Pancreas (tissue), 10 donors: Measurements from ENCODE around the gene PARD3. TPM values are rescaled to one million over a fixed set of nuclear protein-coding genes. Genes with fewer than 3 reads are reported as not detected.

Experiments
- ATAC-seq, 4 donors: fragments of 200-7000 bp; cut with Tn5 transposase; one replicate each; pipeline versions ENCODE4 v1.8.0 to v1.9.1; 2020; ENCODE audit warnings: mild to moderate bottlenecking in 4 of 4, moderate library complexity in 4 of 4
- DNase-seq, 6 donors: peaks; one replicate each; pipeline ENCODE4 v3.0.0-alpha.2; 2020
- FAIRE-seq: peaks from 2 replicates; lab custom pipeline; 2012; peaks lifted over from hg19 to GRCh38; lab: Jason Lieb, UNC
- H3K27ac ChIP-seq, 4 donors: fragments of 200-600 bp; sonication (generic); 1 replicate in 3 of 4; 2 replicates in 1 of 4; pipeline versions ENCODE4 v1.5.0 to v1.8.0; 2020
- H3K27me3 ChIP-seq, 4 donors: fragments of 200-600 bp; one replicate each; pipeline ENCODE4 v1.8.0; 2021
- H3K36me3 ChIP-seq, 3 donors: fragments of 200-600 bp; sonication (generic) in 1 of 3; one replicate each; pipeline versions ENCODE4 v1.5.0 to v1.8.0; 2020 to 2021
- H3K4me1 ChIP-seq, 3 donors: fragments of 200-600 bp; one replicate each; pipeline ENCODE4 v1.8.0; 2021
- H3K4me3 ChIP-seq, 4 donors: fragments of 200-600 bp; sonication (generic) in 2 of 4; one replicate each; pipeline versions ENCODE4 v1.5.0 to v1.8.0; 2020 to 2021
- H3K9me3 ChIP-seq, 4 donors: fragments of 200-600 bp; one replicate each; pipeline ENCODE4 v1.8.0; 2021
- WGBS, 2 donors: extraction: QIAGEN DNeasy Blood & Tissue Kit; methylation state at CpG; one replicate each; pipeline ENCODE4 v1.1.7; 2013; 5-methylcytosine and 5-hydroxymethylcytosine counted together
- intact Hi-C, 3 donors: fragments of 100-400 bp; cut with DNase I; formaldehyde crosslinking; loops; one replicate each; pipeline versions ENCODE4 v1.11.1 to v1.14.2; 2022
- polyA plus RNA-seq, 2 donors: library from polyadenylated mRNA; stranded (reverse); fragments of 200-250 nt; gene quantifications; one replicate each; pipeline ENCODE4 v1.2.3, GENCODE V29; 2013
- total RNA-seq, 6 donors: library from RNA; stranded (reverse); fragmentation: NEBNext Ultra II Directional in 4 of 6; extraction: Animal tissue kit (Norgen Biotek cat#: 25700) in 4 of 6; gene quantifications; one replicate each; pipeline versions ENCODE4 v1.2.1 to v1.2.4, GENCODE V29; 2021 to 2023
- TF ChIP-seq, protein P1 (sequence below), 4 donors: fragments of 200-600 bp; sonication (generic) in 3 of 4; IDR thresholded peaks; one replicate each; pipeline versions ENCODE4 v1.5.0 to v1.8.0; 2021; ENCODE audit warnings: antibody characterized with exemption in 4 of 4
- donor health status: healthy with polysubstance abuse.
- donor health status: DM: no; HTN: no; CAD: no; lungs with moderate emphysema.
- donor health status: DM: no; HTN: no; CAD: no.
- donor health status: control.
- donor health status: control.
- donor health status: Bipolar disorder and iron deficiency.
- donor health status: DM: yes; HTN: yes; CAD: no.
- donor health status: DM: no; HTN: no; CAD: no.
- donor health status: DM: no; HTN: no; CAD: no.
- donor health status: DM: yes; HTN: yes; CAD: no.

The PARD3 gene
- total and polyA plus RNA-seq, 8 donors, result 12.8 to 32.3 (median 23.4) TPM

DNA sequence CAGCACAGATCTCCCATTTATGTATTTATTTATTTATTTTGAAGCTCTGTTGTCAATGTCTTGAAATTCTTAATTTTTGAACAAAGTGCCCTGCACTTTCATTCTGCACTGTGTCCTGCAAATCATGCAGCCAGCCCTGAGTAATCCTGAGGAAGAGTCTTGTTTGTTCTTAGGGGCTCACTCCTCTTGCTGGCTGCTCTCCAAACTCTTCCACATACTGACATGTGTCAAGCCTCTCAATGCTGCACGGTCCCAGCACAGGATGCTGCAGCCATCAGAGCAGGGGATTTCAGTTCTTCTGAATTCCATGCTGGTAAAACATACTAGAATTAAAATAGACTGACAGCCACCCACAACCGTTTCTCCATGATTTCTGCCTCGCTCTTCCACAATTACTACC, 207.2 kb downstream of the PARD3 start:
- Histone ChIP-seq H3K4me1 (peaks cover 0 to 4% (median 3%) of the 10 kb centered on the region in 3 donors), H3K4me3 (no peak overlapping the region), H3K27ac (no peak overlapping the region), H3K36me3 (no peaks in the 10 kb centered on the region), H3K9me3 (no peaks in the 10 kb centered on the region), H3K27me3 (no peaks in the 10 kb centered on the region)
- WGBS, 2 donors, result 68 to 73% methylated on average over 3 of the region's 3 CpGs
- intact Hi-C loops, result no loop called here
- TF ChIP-seq, protein P1, sequence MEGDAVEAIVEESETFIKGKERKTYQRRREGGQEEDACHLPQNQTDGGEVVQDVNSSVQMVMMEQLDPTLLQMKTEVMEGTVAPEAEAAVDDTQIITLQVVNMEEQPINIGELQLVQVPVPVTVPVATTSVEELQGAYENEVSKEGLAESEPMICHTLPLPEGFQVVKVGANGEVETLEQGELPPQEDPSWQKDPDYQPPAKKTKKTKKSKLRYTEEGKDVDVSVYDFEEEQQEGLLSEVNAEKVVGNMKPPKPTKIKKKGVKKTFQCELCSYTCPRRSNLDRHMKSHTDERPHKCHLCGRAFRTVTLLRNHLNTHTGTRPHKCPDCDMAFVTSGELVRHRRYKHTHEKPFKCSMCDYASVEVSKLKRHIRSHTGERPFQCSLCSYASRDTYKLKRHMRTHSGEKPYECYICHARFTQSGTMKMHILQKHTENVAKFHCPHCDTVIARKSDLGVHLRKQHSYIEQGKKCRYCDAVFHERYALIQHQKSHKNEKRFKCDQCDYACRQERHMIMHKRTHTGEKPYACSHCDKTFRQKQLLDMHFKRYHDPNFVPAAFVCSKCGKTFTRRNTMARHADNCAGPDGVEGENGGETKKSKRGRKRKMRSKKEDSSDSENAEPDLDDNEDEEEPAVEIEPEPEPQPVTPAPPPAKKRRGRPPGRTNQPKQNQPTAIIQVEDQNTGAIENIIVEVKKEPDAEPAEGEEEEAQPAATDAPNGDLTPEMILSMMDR (IDR thresholded peaks at IDR 0.05), result no peak
- FAIRE-seq (no peak), ATAC-seq (no peak), DNase-seq (no peak)

DNA sequence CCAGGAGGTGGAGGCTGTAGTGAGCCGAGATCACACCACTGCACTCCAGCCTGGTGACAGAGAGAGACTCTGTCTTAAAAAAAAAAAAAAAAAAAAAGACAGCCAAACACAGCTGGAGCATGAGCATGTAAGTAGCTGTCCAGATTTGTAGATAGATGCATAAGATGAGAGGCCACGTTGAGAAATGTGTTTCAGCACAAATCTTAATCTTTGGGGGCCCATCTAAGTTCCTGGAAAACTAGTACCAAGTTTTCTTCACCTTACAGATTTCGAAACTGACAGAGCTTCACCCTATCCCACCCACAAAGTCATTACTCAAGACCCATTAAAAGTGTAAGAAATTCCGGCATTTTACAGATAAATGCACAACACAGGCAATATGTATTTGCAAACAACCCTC, 208.2 kb downstream of the PARD3 start:
- H3K4me3 ChIP-seq, result no peak overlapping the region
- 82% methylated on average over 4 of the region's 4 CpGs for WGBS, 2 donors
- ATAC-seq (no peak), DNase-seq (no peak), FAIRE-seq (no peak)
- TF ChIP-seq, protein P1 (IDR thresholded peaks at IDR 0.05), result no peak
- intact Hi-C loops, result no loop called here
- no peaks in the 10 kb centered on the region for H3K27me3 ChIP-seq
- H3K9me3 ChIP-seq, result no peaks in the 10 kb centered on the region
- no peaks in the 10 kb centered on the region for H3K36me3 ChIP-seq
- H3K27ac ChIP-seq, result no peak overlapping the region
- peaks cover 0 to 4% (median 4%) of the 10 kb centered on the region in 3 donors for H3K4me1 ChIP-seq

DNA sequence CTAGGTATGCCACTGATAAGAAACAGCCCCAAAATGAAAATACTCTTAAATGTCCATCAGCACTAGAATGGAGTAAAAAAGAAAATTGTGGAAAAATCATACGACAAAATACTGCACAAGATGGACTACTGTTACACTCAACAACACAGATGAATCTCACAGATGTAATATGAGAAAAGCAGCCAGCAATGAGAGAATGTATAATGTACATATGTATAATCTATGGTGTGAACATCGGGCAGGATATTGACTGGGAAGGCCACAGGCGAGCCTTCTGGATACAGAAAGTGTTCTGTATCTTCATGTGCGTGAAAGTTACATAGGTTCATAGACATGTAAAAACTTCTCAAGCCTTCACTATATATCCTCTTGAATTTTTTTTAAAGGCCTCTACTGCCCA, 212.6 kb downstream of the PARD3 start:
- FAIRE-seq, result no peak
- no peak for DNase-seq
- Histone ChIP-seq H3K27me3 (no peaks in the 10 kb centered on the region), H3K4me1 (peaks cover 0 to 8% (median 4%) of the 10 kb centered on the region in 3 donors), H3K9me3 (no peaks in the 10 kb centered on the region), H3K36me3 (no peaks in the 10 kb centered on the region), H3K27ac (no peak overlapping the region), H3K4me3 (no peak overlapping the region)
- ATAC-seq, result no peak
- TF ChIP-seq, protein P1 (IDR thresholded peaks at IDR 0.05), result no peak
- intact Hi-C loops, result no loop called here
- 91 to 95% methylated on average over 4 of the region's 4 CpGs for WGBS, 2 donors

DNA sequence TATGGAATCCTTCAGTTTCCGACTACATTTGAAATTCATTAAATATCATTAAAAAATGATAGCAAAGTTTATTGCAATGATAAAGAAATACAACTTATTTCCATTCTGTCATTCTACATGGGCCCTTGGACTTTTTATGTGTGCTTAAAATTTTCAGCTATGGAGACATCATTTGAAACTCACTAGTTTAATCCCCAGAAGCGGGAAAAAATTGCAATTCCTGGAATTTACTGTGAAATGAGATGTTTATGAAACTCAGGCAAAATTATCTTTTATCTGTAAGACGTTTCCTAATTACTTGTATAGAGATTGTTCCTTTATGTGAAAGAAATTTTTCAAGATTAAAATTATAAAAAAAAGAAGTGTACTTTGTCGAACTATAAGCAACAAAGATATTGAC, 213.4 kb downstream of the PARD3 start:
- intact Hi-C loops, result no loop called here
- no peak for ATAC-seq
- Histone ChIP-seq H3K36me3 (no peaks in the 10 kb centered on the region), H3K9me3 (no peaks in the 10 kb centered on the region), H3K4me3 (no peak overlapping the region), H3K4me1 (peaks cover 0 to 8% (median 4%) of the 10 kb centered on the region in 3 donors), H3K27ac (no peak overlapping the region), H3K27me3 (no peaks in the 10 kb centered on the region)
- no peak for FAIRE-seq
- 77 to 83% methylated on average over 4 of the region's 4 CpGs for WGBS, 2 donors
- DNase-seq, result no peak
- TF ChIP-seq, protein P1 (IDR thresholded peaks at IDR 0.05), result no peak

DNA sequence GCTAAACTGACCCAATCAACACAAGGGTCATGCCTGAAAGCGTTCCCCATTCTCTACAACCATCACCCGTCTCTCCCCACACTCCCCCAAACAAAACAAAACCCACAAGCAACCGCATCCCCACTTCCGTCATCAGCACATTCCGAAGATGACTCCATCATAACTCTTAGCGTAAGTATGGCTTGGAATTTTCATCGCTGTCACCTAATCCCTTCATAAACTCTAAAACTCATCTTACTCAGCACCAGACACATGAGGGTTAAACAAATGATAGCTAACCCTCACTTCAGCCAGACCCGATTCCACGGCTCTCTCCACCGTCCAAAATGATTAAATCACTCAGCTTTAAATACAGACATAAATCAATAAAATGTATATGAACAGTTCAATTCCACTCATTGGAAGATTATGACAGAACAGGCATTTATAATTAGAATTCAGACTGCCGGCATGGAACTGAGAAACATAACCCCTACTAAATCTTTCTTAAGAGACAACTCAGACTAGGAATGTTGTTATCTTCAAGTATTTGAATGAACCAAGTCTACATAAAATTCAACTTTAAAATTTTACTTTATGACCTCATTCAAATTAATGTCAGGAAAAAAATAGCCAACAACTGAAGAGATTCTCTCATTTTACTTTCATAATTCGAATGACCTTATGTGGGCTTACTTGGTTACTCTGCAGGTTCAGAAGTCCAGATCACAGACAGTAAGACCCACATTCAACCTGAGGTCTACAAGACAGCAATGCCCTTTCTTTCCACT, 215.9 kb downstream of the PARD3 start:
- Histone ChIP-seq H3K27ac (no peak overlapping the region), H3K4me3 (no peak overlapping the region), H3K4me1 (peaks cover 0 to 8% (median 4%) of the 10 kb centered on the region in 3 donors), H3K9me3 (no peaks in the 10 kb centered on the region), H3K27me3 (no peaks in the 10 kb centered on the region), H3K36me3 (no peaks in the 10 kb centered on the region)
- no peak for DNase-seq
- intact Hi-C loops, result no loop called here
- FAIRE-seq, result no peak
- TF ChIP-seq, protein P1 (IDR thresholded peaks at IDR 0.05), result no peak
- WGBS, 2 donors, result 87 to 89% methylated on average over 12 of the region's 12 CpGs
- no peak for ATAC-seq
